IPS-NIHi11 (cell line): ENCODE results near the gene IL10RB.
"Not testable (repeated sequence)": the region's sequence is repeated elsewhere in the genome, so short reads cannot be mapped to it uniquely, and the experiment has no call there.

Experiments
- DNase-seq: peaks from one replicate; pipeline ENCODE4 v3.0.0; 2012; ENCODE audit warnings: mixed read lengths, low spot score

Gene IL10RB

DNA sequence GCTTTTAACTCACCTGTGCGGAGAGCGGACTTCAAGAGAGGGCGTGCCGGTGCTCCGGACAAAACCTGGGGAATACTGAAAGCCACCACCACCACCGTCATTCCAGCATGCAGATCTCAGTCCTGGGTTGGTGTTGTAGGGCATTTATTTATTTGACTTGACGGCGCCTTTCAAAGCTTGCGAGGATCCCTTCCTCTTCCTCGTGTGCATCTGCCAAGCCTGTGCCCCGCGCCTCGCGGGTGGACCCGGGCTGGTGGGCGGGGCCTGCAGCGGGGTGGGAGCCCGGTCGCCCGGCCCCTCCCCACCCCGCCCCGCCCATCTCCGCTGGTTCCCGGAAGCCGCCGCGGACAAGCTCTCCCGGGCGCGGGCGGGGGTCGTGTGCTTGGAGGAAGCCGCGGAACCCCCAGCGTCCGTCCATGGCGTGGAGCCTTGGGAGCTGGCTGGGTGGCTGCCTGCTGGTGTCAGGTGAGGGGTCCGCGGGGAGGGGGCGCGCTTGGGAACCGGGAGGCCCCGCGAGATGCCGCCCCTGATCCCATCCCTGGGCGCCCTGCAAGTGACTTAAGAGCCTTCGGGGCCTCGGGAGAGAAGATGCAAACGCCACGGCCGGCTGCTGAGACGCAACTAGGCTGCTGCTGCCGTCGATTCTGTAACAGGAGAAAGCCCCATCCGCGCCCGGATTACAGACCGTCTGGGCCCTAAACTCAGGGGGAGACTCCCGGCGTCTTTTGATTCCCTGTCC is at the start of gene IL10RB:
Gene IL10RB (plus strand): TSS at position 318 of the 739 bp plus-strand sequence. CDS start 99 bp downstream, at position 417.
- DNase-seq = peak; percentile 95

DNA sequence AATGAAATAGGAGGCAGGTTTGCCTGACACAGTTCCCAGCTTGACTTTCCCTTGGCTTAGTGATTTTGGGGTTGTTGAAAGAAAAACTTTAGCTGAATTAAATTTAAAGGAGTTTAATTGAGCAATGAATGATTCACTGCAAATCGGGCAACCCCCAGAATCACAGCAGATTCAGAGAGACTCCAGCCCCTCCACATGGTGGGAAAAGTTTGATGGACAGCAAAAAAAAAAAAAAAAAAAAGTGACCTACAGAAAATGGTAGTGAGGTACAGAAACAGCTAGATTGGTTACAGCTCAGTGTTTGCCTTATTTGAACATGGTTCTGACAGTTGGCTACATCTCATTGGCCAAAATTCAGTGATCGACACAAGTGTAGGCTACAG is 49.0 kb upstream of the IL10RB start:
- DNase-seq = no peak

DNA sequence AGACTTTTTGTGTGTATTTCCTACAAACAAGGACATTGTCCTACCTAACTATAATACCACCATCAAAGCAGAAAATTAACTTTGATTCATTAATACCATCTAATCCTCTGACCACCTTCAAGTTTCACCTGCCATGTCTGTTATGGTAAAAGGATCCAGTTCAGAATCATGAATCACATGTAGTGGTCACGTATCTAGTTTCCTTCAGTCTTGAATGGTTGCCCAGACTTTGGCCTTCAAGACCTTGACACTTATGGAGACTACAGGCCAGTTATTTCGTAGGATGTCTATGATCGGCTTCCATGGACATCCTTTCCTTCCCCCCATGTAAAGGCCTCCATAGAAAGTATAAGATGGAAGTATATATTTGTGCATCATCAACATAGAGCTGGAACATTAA is 46.9 kb upstream of the IL10RB start:
- DNase-seq = no peak

DNA sequence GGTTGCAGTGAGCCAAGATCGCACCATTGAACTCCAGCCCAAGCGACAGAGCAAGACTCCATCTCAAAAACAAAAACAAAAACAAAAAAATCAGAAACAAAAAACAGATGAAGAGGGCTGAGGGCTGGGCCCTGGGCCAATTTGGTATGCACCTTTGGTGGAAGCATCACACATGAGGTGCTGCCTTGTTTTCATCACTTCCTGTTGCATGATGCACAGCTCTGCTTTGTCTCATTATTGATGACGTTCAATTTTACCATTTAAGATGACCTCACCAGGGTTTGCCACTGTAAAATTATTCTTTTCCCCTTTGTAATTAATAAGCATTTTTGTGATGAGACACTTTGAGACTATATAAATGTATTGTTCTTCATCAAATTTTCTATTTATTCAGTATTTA is 46.2 kb upstream of the IL10RB start:
- DNase-seq = no peak

DNA sequence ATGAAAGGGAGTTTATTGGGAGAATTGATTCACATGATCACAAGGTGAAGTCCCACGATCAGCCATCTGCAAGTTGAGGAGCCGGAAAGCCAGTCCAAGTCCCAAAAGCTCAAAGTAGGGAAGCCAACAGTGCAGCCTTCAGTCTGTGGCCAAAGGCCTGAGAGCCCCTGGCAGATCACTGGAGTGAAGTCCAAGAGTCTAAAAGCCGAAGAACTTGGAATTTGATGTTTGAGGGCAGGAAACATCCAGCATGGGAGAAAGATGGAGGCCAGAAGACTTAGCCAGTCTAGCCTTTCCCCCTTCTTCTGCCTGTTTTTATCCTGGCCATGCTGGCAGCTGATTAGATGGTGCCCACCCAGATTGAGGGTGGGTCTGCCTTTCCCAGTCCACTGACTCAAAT is 40.8 kb upstream of the IL10RB start:
- not testable (repeated sequence) for DNase-seq

DNA sequence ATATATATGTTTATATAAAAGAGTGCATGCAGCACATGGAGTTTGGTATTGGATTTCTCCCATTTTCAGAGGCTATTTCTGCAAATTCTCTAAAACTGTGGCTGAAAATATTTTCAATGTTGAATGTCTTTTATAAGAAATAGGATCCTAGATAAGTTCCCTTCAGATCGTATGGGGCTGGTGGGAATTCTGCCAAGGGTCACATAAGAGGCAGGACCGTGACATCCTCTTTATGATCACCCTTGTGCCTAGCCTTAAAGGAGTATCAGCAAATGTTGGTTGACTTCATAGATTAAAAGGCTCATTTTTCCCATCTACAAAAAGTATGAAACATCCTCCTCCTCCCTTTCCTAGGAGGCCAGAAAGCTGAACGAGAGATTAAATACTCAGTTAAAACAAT is 37.7 kb upstream of the IL10RB start:
- DNase-seq = no peak

DNA sequence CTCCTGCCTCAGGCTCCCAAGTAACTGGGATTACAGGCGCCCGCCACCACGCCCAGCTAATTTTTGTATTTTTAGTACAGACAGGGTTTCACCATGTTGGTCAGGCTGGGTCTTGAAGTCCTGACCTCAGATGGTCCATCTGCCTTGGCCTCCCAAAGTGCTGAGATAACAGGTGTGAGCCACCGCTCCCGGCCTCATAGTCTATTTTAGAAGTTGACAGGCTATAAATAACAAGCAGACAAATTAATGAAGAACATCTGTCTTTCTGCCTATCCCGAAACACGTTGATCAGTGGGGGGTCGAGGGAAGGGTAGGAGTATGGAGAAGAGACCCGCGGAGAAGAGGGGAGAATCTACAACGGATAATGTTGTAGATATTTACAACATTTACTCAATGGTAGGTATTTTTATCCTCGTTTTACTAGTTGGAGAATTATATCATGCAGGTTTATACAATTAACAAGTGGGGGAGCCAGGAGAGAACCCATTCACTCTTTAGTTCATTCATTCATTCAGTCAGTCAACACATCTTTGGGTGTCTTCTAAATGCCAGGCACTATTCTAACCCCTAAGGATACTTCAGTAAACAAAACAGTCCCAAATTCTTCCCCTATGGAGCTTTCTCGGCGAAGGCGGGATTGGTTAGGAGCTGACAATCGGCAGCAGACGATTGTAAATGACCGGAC is 36.9 kb upstream of the IL10RB start:
- DNase-seq = no peak

DNA sequence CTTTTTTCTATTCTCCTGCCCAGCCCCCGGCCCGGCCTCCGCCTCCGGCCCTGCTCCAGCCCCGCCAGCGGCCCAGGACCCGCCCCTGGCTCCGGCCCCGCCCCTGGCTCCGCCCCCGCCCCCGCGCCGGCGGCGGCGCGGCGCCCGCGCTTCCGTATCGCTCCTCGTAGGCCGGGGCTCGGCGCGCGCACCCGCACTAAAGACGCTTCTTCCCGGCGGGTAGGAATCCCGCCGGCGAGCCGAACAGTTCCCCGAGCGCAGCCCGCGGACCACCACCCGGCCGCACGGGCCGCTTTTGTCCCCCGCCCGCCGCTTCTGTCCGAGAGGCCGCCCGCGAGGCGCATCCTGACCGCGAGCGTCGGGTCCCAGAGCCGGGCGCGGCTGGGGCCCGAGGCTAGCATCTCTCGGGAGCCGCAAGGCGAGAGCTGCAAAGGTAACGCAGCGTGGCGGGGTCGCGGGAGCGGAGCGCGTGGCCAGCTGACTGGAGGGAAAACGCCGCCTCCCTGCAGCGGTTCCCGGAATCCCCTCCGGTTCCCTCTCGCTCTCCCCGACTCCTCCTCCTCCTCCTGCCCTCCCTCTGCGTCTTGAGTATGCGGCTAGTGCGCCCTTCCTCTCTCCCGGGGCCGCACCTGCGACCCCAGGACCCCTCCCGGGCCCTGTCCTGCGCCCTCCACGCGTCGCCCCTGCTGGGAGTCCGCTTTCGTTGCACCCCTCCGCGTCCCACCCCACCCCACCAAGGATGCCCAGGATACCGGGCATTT is 36.2 kb upstream of the IL10RB start, which contains the start of gene IFNAR2:
Gene IFNAR2 (plus strand): TSS at position 155 of the 761 bp plus-strand sequence. CDS start 11,985 bp downstream, outside the sequence.
- peak; percentile 99 for DNase-seq

DNA sequence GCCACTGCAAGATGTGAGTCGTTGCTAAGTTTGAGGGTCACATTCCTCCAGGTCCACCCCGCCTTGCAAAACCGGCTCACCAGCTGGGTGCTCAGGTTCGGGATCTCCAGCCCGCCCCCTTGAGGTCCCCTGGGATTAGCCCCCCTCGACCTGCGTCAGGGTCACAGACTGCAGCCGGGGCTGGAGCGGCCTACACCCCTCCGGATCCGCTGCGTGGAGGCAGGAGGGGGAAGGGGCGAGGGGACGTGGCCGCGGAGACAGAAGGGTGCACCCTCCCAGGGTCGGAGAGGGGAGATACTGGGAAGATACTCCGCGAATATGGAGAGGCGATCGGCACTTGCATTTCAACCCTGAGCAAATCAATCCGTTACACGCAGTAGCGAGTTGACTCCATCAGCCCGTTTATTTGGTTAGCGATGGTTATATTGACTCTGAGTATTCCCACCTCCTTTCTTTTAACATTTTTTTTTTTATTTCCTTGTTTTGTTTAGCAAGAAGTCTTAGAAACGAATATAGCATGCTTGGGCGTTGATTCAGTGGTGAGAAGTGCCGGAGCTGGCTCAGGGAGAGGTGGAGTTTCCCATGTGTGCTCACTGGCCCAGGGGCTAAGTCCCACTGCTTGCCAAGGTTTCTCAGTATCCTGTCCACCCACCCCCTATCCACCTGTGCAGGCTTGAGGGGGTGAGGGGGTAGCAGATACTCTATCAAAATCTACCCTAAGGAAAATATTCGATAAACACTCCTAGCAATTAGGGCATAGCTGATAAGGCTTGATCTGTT is 35.4 kb upstream of the IL10RB start:
- DNase-seq = peak; percentile 66

DNA sequence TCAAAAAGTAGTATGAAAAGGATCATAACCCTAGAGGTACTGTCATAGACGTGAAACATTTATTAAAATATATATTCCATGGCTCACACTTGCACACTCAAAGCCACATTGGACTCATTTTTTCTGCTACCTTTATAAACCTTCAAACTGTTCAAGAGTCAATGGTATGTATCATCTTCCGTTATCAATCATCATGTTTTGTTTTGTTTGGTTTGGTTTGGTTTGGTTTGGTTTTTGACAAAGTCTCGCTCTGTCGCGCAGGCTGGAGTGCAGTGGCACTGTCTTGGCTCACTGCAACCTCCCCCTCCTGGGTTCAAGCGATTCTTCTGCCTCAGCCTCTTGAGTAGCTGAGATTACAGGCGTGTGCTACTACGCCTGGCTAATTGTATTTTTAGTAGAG is 34.6 kb upstream of the IL10RB start:
- DNase-seq = no peak

DNA sequence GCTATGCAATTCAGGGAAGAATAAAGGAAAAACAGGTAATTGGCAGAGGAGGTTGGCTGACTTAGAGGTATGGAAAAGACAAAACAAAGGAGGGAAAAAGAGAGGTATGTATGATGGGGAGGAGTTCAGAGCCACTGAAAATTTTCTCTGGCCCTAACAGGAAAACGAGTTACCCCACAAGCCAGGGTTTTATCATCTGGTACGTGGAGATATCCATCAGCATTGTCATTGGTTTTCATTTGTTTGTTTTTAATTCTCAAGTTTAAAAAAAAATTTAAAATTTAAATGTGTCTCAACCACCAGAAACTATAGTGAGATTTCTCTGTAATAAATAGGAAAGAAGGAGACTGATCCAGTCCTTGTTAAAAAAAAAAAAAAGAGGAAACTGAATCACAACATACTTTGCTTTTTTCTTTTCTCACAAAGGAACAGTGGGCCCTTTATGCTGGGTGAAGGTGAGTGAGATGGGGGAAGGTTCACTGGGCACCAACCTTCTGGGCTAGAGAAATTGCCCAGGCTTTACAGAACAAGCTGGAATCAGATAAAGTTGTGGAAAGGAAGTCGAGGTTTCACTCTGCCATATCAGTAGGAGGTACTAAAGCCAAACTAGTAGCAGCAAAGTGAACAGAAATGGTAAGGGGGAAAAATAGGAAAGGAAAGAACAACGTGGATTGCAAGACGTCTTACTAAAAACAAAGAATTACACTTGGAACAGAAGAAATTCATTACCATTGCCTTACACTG is 33.7 kb upstream of the IL10RB start:
- DNase-seq = no peak

DNA sequence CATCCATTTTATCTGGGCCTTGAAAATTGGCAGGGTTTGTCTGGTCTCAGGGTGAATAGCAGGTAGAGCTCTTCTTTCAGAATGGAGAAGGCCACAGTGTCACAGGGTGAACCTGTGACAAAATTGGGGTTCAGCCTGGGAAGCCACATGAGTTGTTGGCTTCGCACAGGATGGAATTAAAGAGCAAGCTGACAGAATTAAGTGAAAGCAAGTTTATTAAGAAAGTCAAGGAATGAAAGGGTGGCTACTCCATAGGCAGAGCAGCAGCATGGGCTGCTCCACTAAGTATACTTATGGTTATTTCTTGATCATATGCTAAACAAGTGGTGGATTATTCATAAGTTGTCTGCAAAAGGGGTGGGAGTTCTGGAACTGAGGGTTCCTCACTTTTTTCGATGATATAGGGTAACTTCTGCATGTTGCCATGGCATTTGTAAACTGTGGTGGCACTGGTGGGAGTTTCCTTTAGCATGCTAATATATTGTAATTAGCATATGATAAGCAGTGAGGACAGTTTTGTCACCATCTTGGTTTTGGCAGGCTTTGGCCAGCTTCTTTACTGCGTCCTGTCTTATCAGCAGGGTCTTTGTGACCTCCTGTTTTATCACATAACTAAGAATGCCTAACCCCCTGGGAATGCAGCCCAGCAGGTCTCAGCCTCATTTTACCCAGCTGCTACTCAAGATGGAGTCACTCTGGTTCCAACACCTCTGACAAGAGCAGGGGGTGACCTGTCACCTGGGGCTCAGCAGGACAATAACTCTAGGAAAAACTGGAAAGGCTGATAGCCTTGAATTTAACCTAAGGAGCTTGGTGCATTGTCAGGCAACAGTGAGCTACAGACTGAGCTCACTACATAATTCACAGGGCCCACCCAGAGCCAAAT is 31.3 kb upstream of the IL10RB start:
- no peak for DNase-seq

DNA sequence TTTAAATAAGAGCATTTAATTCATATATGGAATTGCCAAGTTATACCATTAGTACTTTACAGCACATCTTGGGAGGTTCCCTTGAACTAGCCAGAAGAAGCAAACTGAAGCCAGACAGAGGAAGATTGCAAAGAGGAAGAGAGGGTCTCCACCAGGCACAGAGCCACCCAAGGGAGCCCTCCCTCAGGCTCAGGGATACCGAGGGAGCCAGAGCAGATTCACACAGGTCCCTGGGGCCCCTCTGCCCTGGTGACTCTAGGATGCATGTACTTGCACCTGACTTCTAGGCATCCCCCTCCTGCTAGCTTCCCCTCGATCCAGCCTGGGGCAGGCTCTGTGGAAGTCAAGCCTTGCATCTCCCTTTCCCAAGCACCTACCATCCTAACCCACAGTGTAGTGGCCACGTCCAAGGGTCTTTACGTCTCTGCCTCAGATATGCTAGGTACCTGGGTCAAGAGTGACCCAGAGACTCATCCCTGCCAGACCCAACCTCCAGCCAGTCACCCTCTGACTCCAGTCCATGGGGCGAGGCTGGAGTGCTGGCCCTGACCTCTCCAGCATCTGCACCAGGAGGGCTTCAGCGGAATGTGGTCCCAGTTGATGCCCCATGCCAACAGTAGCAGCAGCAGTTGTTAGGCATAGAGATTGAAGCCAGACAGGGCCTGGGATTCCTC is 30.0 kb upstream of the IL10RB start:
- DNase-seq = no peak

DNA sequence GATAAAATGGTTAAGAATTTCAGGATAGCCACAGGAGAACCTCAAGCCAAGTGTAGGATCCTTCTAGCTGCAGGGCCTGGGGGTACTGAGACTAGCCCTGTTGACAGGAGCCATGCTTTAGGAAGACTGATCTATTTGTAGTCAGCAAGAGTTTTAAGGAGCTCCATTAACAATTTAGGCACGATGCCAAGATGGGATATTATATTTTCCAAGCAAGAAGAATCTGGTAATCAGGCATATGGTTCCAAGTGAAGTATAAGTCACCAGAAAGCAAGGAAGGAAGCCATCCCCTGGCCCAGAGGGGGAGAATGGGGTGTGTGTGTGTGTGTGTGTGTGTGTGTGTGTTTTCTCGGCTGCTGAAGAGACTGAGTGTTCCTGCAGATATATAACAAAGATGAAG is 29.4 kb upstream of the IL10RB start:
- DNase-seq = no peak

DNA sequence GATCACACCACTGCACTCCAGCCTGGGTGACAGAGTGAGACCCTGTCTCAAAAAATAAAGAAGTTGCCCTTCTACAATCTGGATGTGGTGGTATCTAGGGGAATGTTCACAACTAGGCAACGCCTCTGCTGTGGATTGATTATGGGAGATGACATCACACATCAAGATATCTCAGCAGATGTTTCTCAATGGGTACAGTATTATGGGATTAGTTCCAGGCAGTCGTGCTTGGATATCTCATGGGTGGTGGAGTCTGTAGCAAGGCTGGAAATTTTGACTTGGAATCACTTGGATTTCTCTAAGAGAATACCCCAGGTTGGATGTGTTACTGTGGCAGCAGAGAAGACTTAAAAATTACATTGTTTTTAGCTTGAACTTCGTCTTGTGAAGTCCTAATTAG is 28.7 kb upstream of the IL10RB start:
- DNase-seq = no peak

DNA sequence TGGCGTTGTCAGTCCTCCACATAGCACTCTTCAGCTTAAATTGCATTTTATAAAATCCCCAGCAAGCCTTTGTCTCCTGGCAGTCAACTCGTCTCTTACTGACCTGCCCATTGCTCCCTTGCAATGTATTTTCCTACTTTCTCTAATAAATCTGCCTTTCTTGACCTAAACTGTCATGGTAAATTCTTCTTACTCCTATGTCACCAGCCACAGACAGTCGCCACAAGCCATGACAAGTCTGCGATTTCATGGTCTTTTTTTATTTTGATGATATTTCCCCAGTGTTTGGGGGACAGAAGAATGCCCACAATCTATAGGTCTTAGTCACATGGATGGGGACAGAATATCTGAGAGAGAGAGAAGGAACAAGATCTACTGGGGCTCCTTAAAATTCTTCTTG is 28.0 kb upstream of the IL10RB start:
- no peak for DNase-seq

DNA sequence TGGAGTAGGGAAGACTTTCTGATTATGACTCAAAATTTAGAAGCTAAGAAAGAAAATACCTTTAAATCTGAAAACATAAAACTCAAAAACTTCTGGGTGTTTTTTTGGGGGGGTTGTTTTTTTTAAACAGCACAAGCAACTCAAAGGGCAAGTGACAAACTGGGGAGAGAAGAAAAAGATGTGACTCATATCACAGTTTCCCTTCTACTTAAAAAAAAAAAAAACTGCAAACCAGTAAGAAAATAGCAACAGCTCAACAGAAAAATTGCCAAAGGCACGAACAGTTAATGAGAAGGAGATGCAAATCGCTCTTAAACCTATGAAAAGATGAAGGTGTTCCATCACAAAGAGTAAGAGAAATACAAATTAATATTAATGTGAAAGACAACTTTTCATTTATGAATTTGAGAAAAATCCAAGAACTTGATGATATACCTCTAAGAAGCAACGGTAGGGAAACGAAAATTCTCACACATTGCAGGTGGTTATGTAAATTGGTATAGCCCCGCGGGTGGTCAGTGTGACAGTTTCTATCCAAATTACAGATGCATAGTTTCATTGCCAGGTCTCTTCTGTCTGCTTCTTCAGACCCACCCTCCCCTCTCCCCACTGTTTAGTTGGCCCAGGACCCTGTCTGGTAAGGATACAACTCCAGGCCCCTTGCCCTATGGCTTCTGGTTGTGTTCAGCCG is 27.5 kb upstream of the IL10RB start:
- no peak for DNase-seq

DNA sequence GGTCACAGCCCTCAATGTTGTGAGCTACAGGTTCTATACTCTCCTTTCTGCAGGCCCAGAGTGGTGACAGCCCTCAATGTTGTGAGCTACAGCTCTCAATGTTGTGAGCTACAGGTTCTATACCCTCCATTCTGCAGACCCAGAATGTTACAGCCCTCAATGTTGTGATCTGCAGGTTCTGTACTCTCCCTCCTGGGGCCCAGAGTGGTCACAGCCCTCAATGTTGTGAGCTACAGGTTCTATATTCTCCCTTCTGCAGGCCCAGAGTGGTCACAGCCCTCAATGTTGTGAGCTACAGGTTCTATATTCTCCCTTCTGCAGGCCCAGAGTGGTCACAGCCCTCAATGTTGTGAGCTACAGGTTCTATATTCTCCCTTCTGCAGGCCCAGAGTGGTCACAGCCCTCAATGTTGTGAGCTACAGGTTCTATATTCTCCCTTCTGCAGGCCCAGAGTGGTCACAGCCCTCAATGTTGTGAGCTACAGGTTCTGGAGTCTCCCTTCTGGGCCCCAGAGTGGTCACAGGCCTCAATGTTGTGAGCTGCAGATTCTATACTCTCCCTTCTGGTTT is 26.5 kb upstream of the IL10RB start:
- DNase-seq = not testable (repeated sequence)

DNA sequence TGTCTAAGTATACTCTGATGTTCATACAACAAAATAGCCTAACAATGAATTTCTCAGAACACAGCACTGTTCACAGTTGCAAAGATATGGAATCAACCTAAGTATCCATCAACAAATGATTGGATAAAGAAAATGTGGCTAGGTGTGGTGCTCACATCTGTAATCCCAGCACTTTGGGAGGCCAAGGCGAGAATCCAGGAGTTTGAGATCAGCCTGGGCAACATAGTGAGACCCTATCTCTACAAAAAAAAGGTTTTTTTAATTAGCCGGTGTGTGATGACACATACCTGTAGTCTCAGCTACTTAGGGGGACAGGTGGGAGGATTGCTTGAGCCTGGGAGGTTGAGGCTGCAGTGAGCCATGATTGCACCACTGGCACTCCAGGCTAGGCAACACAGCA is 25.8 kb upstream of the IL10RB start:
- DNase-seq = no peak
